ENCODE data around the gene MIS18BP1.

DNA sequence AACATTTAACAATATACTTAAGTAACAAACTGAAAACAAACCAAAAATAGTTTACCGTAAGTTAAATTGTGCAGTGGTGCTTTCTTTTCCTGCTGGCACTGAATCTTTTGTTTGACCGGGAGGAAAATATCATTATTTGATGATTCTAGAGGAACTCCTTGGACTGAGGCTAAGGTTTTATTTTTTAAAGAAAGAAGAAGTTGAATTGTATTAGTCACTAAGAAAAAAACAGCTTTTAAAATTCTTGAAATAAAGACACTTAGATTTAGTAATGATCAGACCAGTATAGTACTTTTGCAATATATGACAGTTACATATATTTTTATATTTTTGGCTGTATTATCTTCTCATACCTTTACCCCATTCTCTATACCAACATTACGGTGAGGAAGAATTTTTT is 10.3 kb downstream of the MIS18BP1 start:
- TF ChIP-seq FOXM1 (IDR thresholded peaks at IDR 0.05; ENCODE audit: low read depth, low read length) (no peak), CTCF (IDR thresholded peaks at IDR 0.05 in 2 of 3, conservative IDR thresholded peaks at IDR 0.05 in 1 of 3; ENCODE audit: control insufficient read depth in 2 of 3, extremely low read depth in 1 of 3, insufficient read depth in 1 of 3, low read depth in 3 of 3, low read length in 3 of 3) (no peak), POLR2A (IDR thresholded peaks at IDR 0.05; ENCODE audit: low read depth, low read length) (no peak), HDAC6 (IDR thresholded peaks at IDR 0.05; ENCODE audit: unreplicated experiment) (no peak), CREB1 (IDR thresholded peaks at IDR 0.05; ENCODE audit: low read depth) (no peak)
- TF ChIP-seq, protein P1, sequence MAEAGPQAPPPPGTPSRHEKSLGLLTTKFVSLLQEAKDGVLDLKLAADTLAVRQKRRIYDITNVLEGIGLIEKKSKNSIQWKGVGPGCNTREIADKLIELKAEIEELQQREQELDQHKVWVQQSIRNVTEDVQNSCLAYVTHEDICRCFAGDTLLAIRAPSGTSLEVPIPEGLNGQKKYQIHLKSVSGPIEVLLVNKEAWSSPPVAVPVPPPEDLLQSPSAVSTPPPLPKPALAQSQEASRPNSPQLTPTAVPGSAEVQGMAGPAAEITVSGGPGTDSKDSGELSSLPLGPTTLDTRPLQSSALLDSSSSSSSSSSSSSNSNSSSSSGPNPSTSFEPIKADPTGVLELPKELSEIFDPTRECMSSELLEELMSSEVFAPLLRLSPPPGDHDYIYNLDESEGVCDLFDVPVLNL (IDR thresholded peaks at IDR 0.05; ENCODE audit: low read depth, low read length), result no peak
- TF ChIP-seq, protein P2, sequence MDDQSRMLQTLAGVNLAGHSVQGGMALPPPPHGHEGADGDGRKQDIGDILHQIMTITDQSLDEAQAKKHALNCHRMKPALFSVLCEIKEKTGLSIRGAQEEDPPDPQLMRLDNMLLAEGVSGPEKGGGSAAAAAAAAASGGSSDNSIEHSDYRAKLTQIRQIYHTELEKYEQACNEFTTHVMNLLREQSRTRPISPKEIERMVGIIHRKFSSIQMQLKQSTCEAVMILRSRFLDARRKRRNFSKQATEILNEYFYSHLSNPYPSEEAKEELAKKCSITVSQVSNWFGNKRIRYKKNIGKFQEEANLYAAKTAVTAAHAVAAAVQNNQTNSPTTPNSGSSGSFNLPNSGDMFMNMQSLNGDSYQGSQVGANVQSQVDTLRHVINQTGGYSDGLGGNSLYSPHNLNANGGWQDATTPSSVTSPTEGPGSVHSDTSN (IDR thresholded peaks at IDR 0.05; ENCODE audit: insufficient replicate concordance, low read depth, low read length), result no peak
